Lower leg skin (tissue), 3 donors: ENCODE measurements around the gene LGR4.

ENCODE experiments used
- CTCF ChIP-seq, 3 donors: fragments of 450-650 bp; IDR thresholded peaks; one replicate each; pipeline ENCODE4 v1.5.1; 2016; ENCODE audit warnings: antibody characterized with exemption in 3 of 3, mild to moderate bottlenecking in 3 of 3, moderate library complexity in 2 of 3
- POLR2A ChIP-seq, 2 donors: fragments of 450-650 bp; IDR thresholded peaks; one replicate each; pipeline ENCODE4 v1.6.1; 2016 to 2017; ENCODE audit warnings: antibody characterized with exemption in 2 of 2, mild to moderate bottlenecking in 1 of 2, moderate library complexity in 1 of 2

GRCh38 chr11:27433742-27434141 is 38.8 kb downstream of the LGR4 start:
- no peak for TF ChIP-seq POLR2A (IDR thresholded peaks at IDR 0.05)
- TF ChIP-seq CTCF (IDR thresholded peaks at IDR 0.05) = no peak
